Subcutaneous adipose tissue (tissue), 4 donors: ENCODE results near the gene MX2. TPM values are rescaled to one million over a fixed set of nuclear protein-coding genes. Genes with fewer than 3 reads are reported as not detected.

Experiments used
- total RNA-seq, 4 donors: library from RNA; depleted of rRNA; stranded (reverse); fragments of >200 nt; gene quantifications; one replicate each; pipeline ENCODE4 v1.1.0, GENCODE V29; 2016
- TF ChIP-seq, protein P1 (sequence below): fragments of 450-650 bp; IDR thresholded peaks from one replicate; pipeline ENCODE4 v1.5.1; 2016; ENCODE audit warnings: low read depth, mild to moderate bottlenecking, control low read depth, antibody characterized with exemption, moderate library complexity

The MX2 gene
- total RNA-seq, 4 donors from 2014 or later, result 16.4 to 31.3 (median 28.5) TPM

GRCh38 chr21:41442481-41443186, 80.8 kb downstream of the MX2 start:
- TF ChIP-seq, protein P1, sequence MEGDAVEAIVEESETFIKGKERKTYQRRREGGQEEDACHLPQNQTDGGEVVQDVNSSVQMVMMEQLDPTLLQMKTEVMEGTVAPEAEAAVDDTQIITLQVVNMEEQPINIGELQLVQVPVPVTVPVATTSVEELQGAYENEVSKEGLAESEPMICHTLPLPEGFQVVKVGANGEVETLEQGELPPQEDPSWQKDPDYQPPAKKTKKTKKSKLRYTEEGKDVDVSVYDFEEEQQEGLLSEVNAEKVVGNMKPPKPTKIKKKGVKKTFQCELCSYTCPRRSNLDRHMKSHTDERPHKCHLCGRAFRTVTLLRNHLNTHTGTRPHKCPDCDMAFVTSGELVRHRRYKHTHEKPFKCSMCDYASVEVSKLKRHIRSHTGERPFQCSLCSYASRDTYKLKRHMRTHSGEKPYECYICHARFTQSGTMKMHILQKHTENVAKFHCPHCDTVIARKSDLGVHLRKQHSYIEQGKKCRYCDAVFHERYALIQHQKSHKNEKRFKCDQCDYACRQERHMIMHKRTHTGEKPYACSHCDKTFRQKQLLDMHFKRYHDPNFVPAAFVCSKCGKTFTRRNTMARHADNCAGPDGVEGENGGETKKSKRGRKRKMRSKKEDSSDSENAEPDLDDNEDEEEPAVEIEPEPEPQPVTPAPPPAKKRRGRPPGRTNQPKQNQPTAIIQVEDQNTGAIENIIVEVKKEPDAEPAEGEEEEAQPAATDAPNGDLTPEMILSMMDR, result no peak

DNA sequence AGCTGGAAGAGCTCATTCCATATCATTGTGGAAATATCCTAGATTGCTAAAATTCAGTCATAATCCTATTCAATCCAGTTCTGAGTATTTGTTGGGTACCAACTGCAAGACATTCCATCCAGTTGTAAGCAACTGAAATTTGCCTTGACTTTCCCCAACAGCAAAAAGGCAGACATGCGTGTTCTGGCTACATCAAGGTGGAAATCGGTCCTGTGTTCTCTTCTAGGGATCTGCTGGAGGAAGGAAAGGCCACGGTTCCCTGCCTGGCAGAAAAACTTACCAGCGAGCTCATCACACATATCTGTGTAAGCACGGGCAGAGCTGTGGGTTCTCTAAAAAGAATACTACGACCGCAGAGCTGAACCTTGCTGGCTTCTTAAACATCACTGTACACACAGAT, 81.7 kb downstream of the MX2 start:
- TF ChIP-seq, protein P1, result no peak

GRCh38 chr21:41444703-41445464, 83.1 kb downstream of the MX2 start:
- TF ChIP-seq, protein P1, result no peak

DNA sequence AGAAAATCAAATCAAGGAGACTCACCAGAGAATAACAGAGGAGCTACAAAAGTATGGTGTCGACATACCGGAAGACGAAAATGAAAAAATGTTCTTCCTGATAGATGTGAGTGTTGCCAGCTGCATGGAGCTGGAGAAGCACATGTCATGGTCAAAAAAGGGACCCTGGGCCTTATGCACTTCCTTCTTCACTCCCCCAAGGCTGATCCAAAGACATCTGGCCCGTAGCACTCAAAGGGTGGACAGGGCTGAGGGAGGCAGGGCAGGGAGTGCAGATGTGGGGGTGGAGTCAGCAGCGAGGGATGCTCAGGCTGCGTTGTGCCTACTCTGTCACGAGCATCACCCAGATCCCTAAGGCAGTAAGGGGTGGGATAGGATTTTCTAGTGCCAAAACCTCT, 83.6 kb downstream of the MX2 start:
- TF ChIP-seq, protein P1, result no peak

GRCh38 chr21:41446586-41446985, 84.8 kb downstream of the MX2 start:
- TF ChIP-seq, protein P1, result no peak

DNA sequence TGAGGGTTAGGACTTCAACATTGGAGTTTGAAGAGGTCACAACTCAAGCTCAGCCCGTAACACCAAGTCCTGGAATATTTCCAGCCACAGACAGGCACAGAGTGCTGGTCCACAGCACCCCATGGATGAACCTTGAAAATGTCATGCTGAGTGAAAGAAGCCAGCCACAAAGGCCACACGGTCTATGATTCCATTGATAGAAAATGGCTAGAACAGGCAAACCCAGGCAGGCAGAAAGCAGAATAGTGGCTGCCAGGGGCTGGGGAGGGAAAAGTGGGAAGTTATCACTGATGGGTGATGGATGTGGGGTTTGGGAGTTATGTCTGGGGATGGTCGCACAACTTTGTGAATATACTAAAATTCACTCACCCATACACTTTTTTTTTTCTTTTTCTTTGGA, 85.5 kb downstream of the MX2 start:
- TF ChIP-seq, protein P1, result no peak

- TF ChIP-seq, protein P1, result no peak
Observed at GRCh38 chr21:41449613-41450012, 87.8 kb downstream of the MX2 start.
